Coronary artery (tissue), 2 donors: ENCODE measurements around the gene MS4A10.

Experiments
- DNase-seq: peaks from one replicate; pipeline ENCODE4 v3.0.0-alpha.2; 2017; ENCODE audit warnings: low spot score
- H3K27ac ChIP-seq, 2 donors: fragments of 200-600 bp; sonication (generic); one replicate each; pipeline ENCODE4 v1.5.1; 2016 to 2019
- H3K4me3 ChIP-seq: fragments of 200-600 bp; sonication (generic); 2 replicates; pipeline ENCODE4 v1.5.1; 2016; ENCODE audit warnings: mild to moderate bottlenecking, moderate library complexity
- CTCF ChIP-seq: fragments of 200-600 bp; sonication (generic); IDR thresholded peaks from one replicate; pipeline ENCODE4 v1.5.1; 2019; ENCODE audit warnings: antibody characterized with exemption

Gene MS4A10

GRCh38 chr11:60849641-60850520 lies 64.7 kb downstream of the MS4A10 start:
- TF ChIP-seq CTCF, result no peak
- Histone ChIP-seq H3K4me3 (no peak overlapping the region), H3K27ac (no peak overlapping the region)
- DNase-seq, result no peak
